Large intestine (tissue), 1 donor: Measurements from ENCODE around the gene PCDHGB3. TPM values are rescaled to one million over a fixed set of nuclear protein-coding genes. Genes with fewer than 3 reads are reported as not detected.

Experiments
- polyA plus RNA-seq: library from polyadenylated mRNA; unstranded; fragments of 120-200 nt; gene quantifications from one replicate; pipeline ENCODE4 v1.2.1, GENCODE V29; 2013

PCDHGB3 gene
- polyA plus RNA-seq, 1 donor, result 0.85 TPM

Other genes with a start within 250 kb of the PCDHGB3 start
- 1.6 TPM for gene PCDHB4, start 248.4 kb upstream of the PCDHGB3 start, polyA plus RNA-seq
- 2.1 TPM for gene PCDHB5, start 235.0 kb upstream of the PCDHGB3 start, polyA plus RNA-seq
- 0.96 TPM for gene PCDHB6, start 220.2 kb upstream of the PCDHGB3 start, polyA plus RNA-seq
- gene PCDHB7, start 197.6 kb upstream of the PCDHGB3 start, polyA plus RNA-seq, result 1.3 TPM
- 0.67 TPM for gene PCDHB8, start 192.5 kb upstream of the PCDHGB3 start, polyA plus RNA-seq
- gene PCDHB16, start 187.9 kb upstream of the PCDHGB3 start, polyA plus RNA-seq, result 1.1 TPM
- 0.73 TPM for gene PCDHB9, start 183.1 kb upstream of the PCDHGB3 start, polyA plus RNA-seq
- 2.9 TPM for gene PCDHB10, start 177.9 kb upstream of the PCDHGB3 start, polyA plus RNA-seq
- gene PCDHB11, start 170.6 kb upstream of the PCDHGB3 start, polyA plus RNA-seq, result 1.1 TPM
- 1.2 TPM for gene PCDHB12, start 161.5 kb upstream of the PCDHGB3 start, polyA plus RNA-seq
- 1.4 TPM for gene PCDHB13, start 156.3 kb upstream of the PCDHGB3 start, polyA plus RNA-seq
- 2.7 TPM for gene PCDHB14, start 146.9 kb upstream of the PCDHGB3 start, polyA plus RNA-seq
- gene PCDHB15, start 124.8 kb upstream of the PCDHGB3 start, polyA plus RNA-seq, result 3.0 TPM
- 0.04 TPM for gene SLC25A2, start 66.2 kb upstream of the PCDHGB3 start, polyA plus RNA-seq
- gene TAF7, start 49.5 kb upstream of the PCDHGB3 start, polyA plus RNA-seq, result 88.9 TPM
- gene PCDHGA1, start 39.7 kb upstream of the PCDHGB3 start, polyA plus RNA-seq, result 0.30 TPM
- 1.3 TPM for gene PCDHGA2, start 31.5 kb upstream of the PCDHGB3 start, polyA plus RNA-seq
- gene PCDHGA3, start 26.4 kb upstream of the PCDHGB3 start, polyA plus RNA-seq, result 0.96 TPM
- gene PCDHGB1, start 20.1 kb upstream of the PCDHGB3 start, polyA plus RNA-seq, result 0.52 TPM
- gene PCDHGA4, start 15.2 kb upstream of the PCDHGB3 start, polyA plus RNA-seq, result 0.79 TPM
- 1.0 TPM for gene PCDHGB2, start 10.2 kb upstream of the PCDHGB3 start, polyA plus RNA-seq
- gene PCDHGA5, start 6.1 kb upstream of the PCDHGB3 start, polyA plus RNA-seq, result 1.5 TPM
- gene PCDHGA6, start 3.6 kb downstream of the PCDHGB3 start, polyA plus RNA-seq, result 1.9 TPM
- gene PCDHGA7, start 12.5 kb downstream of the PCDHGB3 start, polyA plus RNA-seq, result 0.69 TPM
- gene PCDHGB4, start 17.5 kb downstream of the PCDHGB3 start, polyA plus RNA-seq, result 1.4 TPM
- 0.19 TPM for gene PCDHGA8, start 22.4 kb downstream of the PCDHGB3 start, polyA plus RNA-seq
- gene PCDHGB5, start 27.7 kb downstream of the PCDHGB3 start, polyA plus RNA-seq, result 1.8 TPM
- gene PCDHGA9, start 32.5 kb downstream of the PCDHGB3 start, polyA plus RNA-seq, result 1.9 TPM
- gene PCDHGB6, start 37.8 kb downstream of the PCDHGB3 start, polyA plus RNA-seq, result 2.9 TPM
- 2.1 TPM for gene PCDHGA10, start 42.7 kb downstream of the PCDHGB3 start, polyA plus RNA-seq
- 3.6 TPM for gene PCDHGB7, start 47.4 kb downstream of the PCDHGB3 start, polyA plus RNA-seq
- 1.4 TPM for gene PCDHGA11, start 50.8 kb downstream of the PCDHGB3 start, polyA plus RNA-seq
- gene PCDHGA12, start 60.3 kb downstream of the PCDHGB3 start, polyA plus RNA-seq, result 0.81 TPM
- gene PCDHGC3, start 105.7 kb downstream of the PCDHGB3 start, polyA plus RNA-seq, result 30.4 TPM
- 1.7 TPM for gene PCDHGC4, start 114.8 kb downstream of the PCDHGB3 start, polyA plus RNA-seq
- 0.39 TPM for gene PCDHGC5, start 118.8 kb downstream of the PCDHGB3 start, polyA plus RNA-seq
- gene DIAPH1, start 248.8 kb downstream of the PCDHGB3 start, polyA plus RNA-seq, result 89.4 TPM